Suprapubic skin (tissue), 3 donors: ENCODE data around the gene UBE2D2.

Experiments used
- CTCF ChIP-seq, 2 donors: fragments of 200-600 bp in 1 of 2; fragments of 450-650 bp in 1 of 2; sonication (generic) in 1 of 2; IDR thresholded peaks; one replicate each; pipeline ENCODE4 v1.5.1; 2016 to 2019; ENCODE audit warnings: antibody characterized with exemption in 2 of 2, mild to moderate bottlenecking in 1 of 2, moderate library complexity in 1 of 2
- EP300 ChIP-seq: sonication (generic); formaldehyde crosslinking; IDR thresholded peaks from one replicate; pipeline ENCODE4 v1.6.1; 2017; ENCODE audit warnings: antibody characterized with exemption

- no peak for TF ChIP-seq CTCF (IDR thresholded peaks at IDR 0.05)
- no peak for TF ChIP-seq EP300
Observed at GRCh38 chr5:139561655-139562451, 714 bp downstream of the UBE2D2 start.
